Hippocampal formation (tissue), 2 donors: ENCODE measurements around the gene BORCS6.

Source experiments
- DNase-seq, 2 donors: peaks; one replicate each; lab custom pipeline; 2025; lab: John Stamatoyannopoulos, UW

BORCS6 gene

DNA sequence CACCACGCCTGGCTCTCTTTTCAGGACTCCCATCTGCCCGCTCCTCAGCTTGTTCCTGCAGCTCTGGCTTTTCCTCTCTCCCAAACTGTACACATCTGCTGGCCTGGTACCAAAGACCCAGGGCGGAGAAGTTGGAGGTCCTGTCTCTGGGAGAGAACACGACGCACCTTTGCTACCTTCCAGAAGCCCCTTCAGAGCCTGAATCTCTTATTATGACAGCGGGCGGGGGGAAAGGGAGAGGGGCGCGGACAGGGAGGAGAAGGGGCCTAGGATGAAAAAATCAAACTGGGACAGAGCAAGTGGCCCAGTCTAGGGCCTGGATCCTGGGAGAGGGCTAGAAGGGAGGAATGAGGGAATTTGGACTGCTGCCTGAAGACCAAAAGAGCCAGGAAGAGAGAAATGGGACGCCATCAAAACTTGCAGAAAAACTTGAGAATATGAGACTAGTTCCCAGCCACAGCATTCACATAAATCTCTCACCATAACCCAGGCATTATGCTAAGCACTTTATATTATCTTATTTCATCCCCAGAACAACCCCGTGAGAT is 35.3 kb downstream of the BORCS6 start:
- no peak for DNase-seq

DNA sequence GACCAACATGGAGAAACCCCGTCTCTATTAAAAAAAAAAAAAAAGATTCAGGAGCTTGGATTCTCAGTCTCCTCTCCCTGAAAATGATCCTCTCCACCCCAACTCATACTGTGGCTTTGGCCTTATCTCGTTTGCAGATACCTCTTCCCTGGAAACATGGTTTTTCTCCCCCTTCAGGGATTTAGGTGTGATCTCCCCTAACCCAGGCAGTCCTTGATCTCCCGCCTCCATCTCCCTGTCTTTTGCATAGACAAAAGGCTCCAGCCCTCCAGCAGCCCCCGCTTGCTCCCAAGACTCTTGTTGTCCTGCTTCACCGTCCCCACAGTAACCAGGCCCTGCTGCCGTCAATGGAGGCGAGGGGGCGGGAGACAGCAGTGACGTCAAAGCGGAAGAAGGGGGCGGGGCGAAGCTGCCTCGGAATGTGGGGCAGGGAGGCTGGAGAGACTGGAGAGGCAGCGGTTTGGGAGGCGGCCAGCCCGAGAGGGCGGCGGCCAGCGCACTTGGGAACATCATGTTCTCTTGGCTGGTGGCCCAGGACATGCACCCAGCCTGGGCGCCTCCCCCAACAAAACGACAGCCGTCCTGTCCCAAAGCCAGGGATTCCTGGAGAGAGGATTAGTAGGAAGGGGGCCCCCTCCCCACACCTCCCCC is 35.9 kb downstream of the BORCS6 start:
- DNase-seq, result peak; percentile 93 to 95

GRCh38 chr17:8153525-8153956 is 36.4 kb downstream of the BORCS6 start:
- DNase-seq, result peak; percentile 40 to 74

GRCh38 chr17:8153031-8153451 is 36.9 kb downstream of the BORCS6 start:
- no peak for DNase-seq

DNA sequence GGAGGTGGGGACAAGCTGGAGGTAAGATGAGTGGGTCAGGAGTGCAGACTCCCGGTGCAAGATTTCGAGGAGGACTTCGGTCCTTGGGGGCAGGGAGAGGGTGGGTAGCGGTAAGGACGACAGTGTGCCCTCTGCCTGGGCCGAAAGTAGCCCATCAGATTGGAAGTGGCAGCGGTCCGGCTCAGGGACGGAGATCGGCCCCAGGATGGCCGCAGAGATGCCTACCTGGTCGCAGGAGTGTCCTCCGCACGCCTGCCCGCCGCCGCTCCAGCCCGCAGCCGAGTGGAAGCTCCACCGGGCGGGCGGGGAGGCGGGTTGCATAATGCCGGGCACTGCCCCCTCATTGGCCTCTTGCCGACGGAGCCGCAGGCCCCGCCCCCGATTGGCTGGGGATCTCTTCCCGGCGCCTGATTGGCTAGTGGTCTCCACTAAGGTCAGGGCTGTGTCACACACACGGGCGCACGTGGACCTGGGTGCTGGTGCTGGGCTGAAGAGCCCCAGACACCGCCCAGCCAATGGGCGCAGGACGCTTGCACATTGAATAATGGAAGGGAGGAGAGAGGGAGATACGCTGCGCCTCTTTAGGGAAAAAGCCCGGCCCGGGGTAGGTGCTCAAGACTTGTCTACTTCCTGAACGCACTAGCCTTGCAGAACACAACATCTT is 37.7 kb downstream of the BORCS6 start, which contains the start of gene PER1:
TSS of gene PER1 (minus strand) at position 293 of the 664 bp plus-strand sequence. CDS start 1,698 bp downstream, outside the sequence.
- DNase-seq, result peak; percentile 86 to 92

GRCh38 chr17:8151641-8152111 is 38.3 kb downstream of the BORCS6 start:
- DNase-seq, result peak; percentile 32 to 62

GRCh38 chr17:8151120-8151640 is 38.8 kb downstream of the BORCS6 start:
- DNase-seq, result peak; percentile 68 to 80

DNA sequence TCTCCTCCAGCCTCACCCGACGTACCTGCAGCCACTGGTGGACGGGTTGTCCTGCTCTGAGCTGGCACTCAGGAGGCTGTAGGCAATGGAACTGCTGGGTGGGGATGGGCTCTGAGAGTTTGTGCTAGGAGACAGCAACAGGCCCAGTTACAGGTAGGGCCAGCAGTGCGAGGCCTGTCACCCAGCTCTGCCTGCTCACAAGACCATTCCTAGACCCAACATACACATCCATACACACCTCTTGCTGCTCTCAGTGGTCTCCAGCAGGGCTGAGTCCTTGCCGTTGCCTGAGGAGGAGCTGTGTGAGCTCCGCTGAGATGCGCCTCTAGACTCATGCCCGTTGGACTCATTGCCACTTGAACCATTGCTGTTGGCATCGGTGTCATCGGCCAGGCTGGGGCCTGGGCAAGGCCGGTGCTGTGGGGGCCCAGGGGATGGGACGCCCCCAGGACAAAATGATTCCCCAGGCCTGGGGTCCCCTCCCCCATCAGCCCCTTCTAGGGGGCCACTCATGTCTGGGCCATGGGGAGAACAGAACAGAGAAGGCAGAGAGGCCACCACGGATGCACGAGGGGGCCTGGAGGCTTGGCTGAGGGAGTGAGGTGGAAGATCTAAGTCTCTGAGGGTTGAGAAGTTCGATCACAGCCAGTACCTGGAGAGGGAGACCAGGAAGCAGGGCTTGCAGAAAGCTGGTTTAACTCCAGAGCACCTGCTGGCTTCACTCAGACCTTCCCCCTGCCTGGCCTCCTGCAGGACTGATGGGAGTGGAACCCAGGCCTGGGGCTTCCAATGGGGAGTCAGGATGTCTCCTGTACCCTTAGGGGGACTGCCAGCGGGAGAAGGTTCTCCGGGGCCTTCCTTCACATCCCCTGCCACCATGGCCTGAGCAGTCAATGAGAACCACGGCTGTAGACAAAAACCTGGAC is 39.5 kb downstream of the BORCS6 start:
- no peak for DNase-seq

DNA sequence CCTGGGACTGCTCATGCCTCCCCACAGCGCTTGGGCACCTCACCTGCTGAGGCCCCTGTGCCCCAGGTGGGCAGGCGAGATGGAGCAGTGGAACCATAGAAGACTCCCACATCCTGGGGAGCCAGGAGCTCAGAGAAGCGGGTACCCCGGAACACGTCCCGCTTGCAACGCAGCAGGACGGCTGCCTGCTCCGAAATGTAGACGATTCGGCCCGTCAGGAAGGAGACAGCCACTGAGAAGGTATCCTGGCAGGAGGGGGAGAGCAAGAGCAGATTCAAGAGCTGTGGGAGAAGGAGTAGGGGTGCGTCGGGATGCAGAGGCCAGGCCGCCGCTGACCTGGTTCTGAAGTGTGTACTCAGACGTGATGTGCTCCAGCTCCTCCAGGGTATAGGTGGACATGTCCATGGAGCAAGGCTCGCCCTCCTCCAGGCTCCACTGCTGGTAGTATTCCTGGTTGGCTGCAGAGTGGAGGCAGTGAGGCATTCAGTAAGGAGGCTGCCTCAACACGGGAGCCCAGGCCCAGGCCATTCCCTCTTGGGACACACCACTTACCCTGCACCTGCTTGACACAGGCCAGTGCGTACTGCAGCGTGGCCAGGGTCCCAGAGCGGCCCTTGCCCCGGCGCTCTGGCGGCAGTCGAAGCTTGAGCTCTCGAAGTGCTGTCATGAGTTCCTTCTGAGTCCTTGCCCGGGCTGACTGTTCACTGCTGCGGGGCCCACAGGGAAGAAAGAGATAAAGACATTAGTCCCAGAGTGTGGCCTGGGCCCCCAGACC is 40.4 kb downstream of the BORCS6 start:
- no peak for DNase-seq

DNA sequence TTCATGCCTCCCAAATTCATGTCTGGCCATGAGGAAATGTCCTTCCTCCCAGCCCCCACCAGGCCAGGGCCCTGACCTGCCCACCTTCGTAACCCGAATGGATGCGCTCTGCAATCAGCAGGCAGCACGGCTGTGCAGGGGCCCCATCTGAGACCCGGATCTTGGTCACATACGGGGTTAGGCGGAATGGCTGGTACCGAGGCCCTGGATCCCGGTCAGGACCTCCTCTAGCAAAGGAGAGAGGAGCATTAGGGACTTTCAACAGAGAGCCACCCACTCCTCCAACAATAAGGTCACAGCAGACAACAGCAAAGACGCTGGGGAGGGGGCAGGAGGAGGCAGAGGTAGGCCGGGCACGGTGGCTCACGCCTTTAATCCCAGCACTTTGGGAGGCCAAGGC is 41.4 kb downstream of the BORCS6 start:
- no peak for DNase-seq

DNA sequence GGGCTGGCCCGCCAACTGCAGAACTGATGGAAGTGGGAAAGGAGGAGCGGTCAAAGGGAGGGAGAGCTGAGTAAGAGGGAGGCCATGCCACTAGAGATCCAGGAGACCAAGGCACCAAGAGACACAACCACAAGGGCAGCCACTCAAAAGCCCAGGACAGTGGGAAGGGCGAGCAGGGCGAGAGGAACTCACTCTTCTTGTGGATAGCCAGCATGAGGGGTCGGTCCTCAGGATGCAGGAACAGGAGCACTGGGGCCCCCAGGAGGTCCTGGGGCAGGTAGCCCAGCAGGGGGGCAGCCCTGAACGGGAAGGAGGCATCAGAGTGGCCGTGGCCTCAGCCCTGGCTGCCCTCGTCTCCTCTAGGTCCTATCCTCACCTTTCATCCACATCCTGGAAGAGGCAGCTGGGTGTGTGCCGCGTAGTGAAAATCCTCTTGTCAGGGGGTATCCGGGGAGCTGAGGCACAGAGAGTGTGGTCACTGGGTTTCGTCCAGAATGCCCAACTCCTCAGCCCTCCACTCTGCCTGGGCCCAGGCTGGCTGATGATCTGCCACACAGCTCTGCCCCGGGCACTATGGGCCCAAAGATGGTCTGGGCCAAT is 42.1 kb downstream of the BORCS6 start:
- DNase-seq, result no peak

GRCh38 chr17:8147141-8147804 is 42.7 kb downstream of the BORCS6 start:
- no peak for DNase-seq

- DNase-seq, result no peak
Observed at GRCh38 chr17:8146381-8147140, 43.4 kb downstream of the BORCS6 start.

GRCh38 chr17:8145811-8146210 is 44.2 kb downstream of the BORCS6 start:
- no peak for DNase-seq

GRCh38 chr17:8144401-8145231 is 45.4 kb downstream of the BORCS6 start:
- no peak for DNase-seq

- no peak for DNase-seq
Observed at GRCh38 chr17:8143581-8144400, 46.2 kb downstream of the BORCS6 start.

- no peak for DNase-seq
Observed at GRCh38 chr17:8142887-8143580, 46.9 kb downstream of the BORCS6 start.
